ENCODE results near the gene PAAF1. TPM values are rescaled to one million over a fixed set of nuclear protein-coding genes. Genes with fewer than 3 reads are reported as not detected.

The PAAF1 gene, protein sequence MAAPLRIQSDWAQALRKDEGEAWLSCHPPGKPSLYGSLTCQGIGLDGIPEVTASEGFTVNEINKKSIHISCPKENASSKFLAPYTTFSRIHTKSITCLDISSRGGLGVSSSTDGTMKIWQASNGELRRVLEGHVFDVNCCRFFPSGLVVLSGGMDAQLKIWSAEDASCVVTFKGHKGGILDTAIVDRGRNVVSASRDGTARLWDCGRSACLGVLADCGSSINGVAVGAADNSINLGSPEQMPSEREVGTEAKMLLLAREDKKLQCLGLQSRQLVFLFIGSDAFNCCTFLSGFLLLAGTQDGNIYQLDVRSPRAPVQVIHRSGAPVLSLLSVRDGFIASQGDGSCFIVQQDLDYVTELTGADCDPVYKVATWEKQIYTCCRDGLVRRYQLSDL
- total RNA-seq (2014; rRNA removed; shearing (Covaris generic)): 13.6 and 16.1 TPM in 2 replicates
- polyA plus RNA-seq (2016; fragmentation: Nextera tagmentation; extraction: Ambion mirVana): 17.7 and 18.1 TPM in 2 replicates
- long read RNA-seq, full-length matches to known transcripts: 41 of 51 reads
- long read RNA-seq, partial matches to known transcripts: 4 of 51 reads
- long read RNA-seq, other reads (novel, unspliced or antisense): 6 of 51 reads

GRCh38 chr11:73876424-73877310 is at the start of gene PAAF1, which contains the start of gene COA4:
PAAF1 (plus strand) TSS chr11:73876999; CDS start chr11:73877022, 23 bp downstream.
COA4 (minus strand) TSS chr11:73876846; CDS start chr11:73873378, 3,468 bp downstream.
- Histone ChIP-seq H3K36me3 (ENCODE audit: insufficient read depth) (peaks cover 21% of the 10 kb centered on the region), H3K9me2 (ENCODE audit: insufficient read depth) (no peaks in the 10 kb centered on the region), H4K20me1 (replicated peaks; ENCODE audit: insufficient read depth) (peaks cover 7% of the 10 kb centered on the region), H3K27me3 (ENCODE audit: insufficient read depth) (no peaks in the 10 kb centered on the region), H3F3A (replicated peaks; ENCODE audit: low read depth) (peaks cover 17% of the 10 kb centered on the region), H3K4me1 (ENCODE audit: insufficient read depth) (peaks cover 27% of the 10 kb centered on the region), H3K27ac (ENCODE audit: low read depth) (peak within 1 kb of the TSS; percentile 98), H3K4me2 (peak within 1 kb of the TSS; percentile 91), H2AFZ (peak within 1 kb of the TSS; percentile 52; the same call in 1 of the 2 replicates), H3K79me2 (replicated peaks; ENCODE audit: insufficient read depth) (peaks cover 42% of the 10 kb centered on the region), H3K4me3 (peak within 1 kb of the TSS; percentile 90)
- Mint-ChIP-seq H3K4me3 (peak within 1 kb of the TSS; percentile 93), H3K36me3 (ENCODE audit: low read depth) (peaks cover 52% of the 10 kb centered on the region), H3K4me1 (peaks cover 21% of the 10 kb centered on the region; the same call in 2 of the 3 replicates), H3K27ac (peak within 1 kb of the TSS; percentile 97), H3K27me3 (ENCODE audit: insufficient read depth, low read depth, poor library complexity) (peaks cover 14% of the 10 kb centered on the region), H3K9me3 (no peaks in the 10 kb centered on the region)
- peak; percentile 93 for ATAC-seq
- peak; percentile 99 for DNase-seq (ENCODE audit: low spot score)
- TF ChIP-seq ETS1 (IDR thresholded peaks at IDR 0.05): peak; percentile 52; the same call in 1 of the 2 replicates
- no peak for TF ChIP-seq CTCF (conservative IDR thresholded peaks at IDR 0.05; ENCODE audit: low read depth in 2 of 2)
- no peak for TF ChIP-seq ZNF331 (CRISPR knock-in tag; IDR thresholded peaks at IDR 0.05; ENCODE audit: low read depth)
- no peak for TF ChIP-seq ZNF114 (CRISPR knock-in tag; IDR thresholded peaks at IDR 0.05)
- TF ChIP-seq POLR2AphosphoS5 (IDR thresholded peaks at IDR 0.05; ENCODE audit: low read depth): peak; percentile 93

GRCh38 chr11:73830261-73830660 is 46.5 kb upstream of the PAAF1 start:
- H3K79me2 ChIP-seq (replicated peaks; ENCODE audit: insufficient read depth): no peaks in the 10 kb centered on the region
- H3K27me3 Mint-ChIP-seq (ENCODE audit: insufficient read depth, low read depth, poor library complexity): no peaks in the 10 kb centered on the region
- no peaks in the 10 kb centered on the region for H3K9me3 Mint-ChIP-seq
- no peak overlapping the region for H3K27ac Mint-ChIP-seq
- ATAC-seq: no peak
- H3K36me3 Mint-ChIP-seq (ENCODE audit: low read depth): no peaks in the 10 kb centered on the region; the same call in 2 of the 3 replicates
- no peak overlapping the region for H3K4me2 ChIP-seq
- no peaks in the 10 kb centered on the region for H3K9me2 ChIP-seq (ENCODE audit: insufficient read depth)
- H3F3A ChIP-seq (replicated peaks; ENCODE audit: low read depth): no peaks in the 10 kb centered on the region
- no peak overlapping the region for H3K4me3 ChIP-seq
- H2AFZ ChIP-seq: no peak overlapping the region
- H3K27me3 ChIP-seq (ENCODE audit: insufficient read depth): no peaks in the 10 kb centered on the region
- H4K20me1 ChIP-seq (replicated peaks; ENCODE audit: insufficient read depth): no peaks in the 10 kb centered on the region
- H3K27ac ChIP-seq (ENCODE audit: low read depth): no peak overlapping the region
- no peak for DNase-seq (ENCODE audit: low spot score)
- no peaks in the 10 kb centered on the region for H3K36me3 ChIP-seq (ENCODE audit: insufficient read depth)
- no peaks in the 10 kb centered on the region for H3K4me1 Mint-ChIP-seq
- no peaks in the 10 kb centered on the region for H3K4me1 ChIP-seq (ENCODE audit: insufficient read depth)
- H3K4me3 Mint-ChIP-seq: no peak overlapping the region
- TF ChIP-seq, protein P1, sequence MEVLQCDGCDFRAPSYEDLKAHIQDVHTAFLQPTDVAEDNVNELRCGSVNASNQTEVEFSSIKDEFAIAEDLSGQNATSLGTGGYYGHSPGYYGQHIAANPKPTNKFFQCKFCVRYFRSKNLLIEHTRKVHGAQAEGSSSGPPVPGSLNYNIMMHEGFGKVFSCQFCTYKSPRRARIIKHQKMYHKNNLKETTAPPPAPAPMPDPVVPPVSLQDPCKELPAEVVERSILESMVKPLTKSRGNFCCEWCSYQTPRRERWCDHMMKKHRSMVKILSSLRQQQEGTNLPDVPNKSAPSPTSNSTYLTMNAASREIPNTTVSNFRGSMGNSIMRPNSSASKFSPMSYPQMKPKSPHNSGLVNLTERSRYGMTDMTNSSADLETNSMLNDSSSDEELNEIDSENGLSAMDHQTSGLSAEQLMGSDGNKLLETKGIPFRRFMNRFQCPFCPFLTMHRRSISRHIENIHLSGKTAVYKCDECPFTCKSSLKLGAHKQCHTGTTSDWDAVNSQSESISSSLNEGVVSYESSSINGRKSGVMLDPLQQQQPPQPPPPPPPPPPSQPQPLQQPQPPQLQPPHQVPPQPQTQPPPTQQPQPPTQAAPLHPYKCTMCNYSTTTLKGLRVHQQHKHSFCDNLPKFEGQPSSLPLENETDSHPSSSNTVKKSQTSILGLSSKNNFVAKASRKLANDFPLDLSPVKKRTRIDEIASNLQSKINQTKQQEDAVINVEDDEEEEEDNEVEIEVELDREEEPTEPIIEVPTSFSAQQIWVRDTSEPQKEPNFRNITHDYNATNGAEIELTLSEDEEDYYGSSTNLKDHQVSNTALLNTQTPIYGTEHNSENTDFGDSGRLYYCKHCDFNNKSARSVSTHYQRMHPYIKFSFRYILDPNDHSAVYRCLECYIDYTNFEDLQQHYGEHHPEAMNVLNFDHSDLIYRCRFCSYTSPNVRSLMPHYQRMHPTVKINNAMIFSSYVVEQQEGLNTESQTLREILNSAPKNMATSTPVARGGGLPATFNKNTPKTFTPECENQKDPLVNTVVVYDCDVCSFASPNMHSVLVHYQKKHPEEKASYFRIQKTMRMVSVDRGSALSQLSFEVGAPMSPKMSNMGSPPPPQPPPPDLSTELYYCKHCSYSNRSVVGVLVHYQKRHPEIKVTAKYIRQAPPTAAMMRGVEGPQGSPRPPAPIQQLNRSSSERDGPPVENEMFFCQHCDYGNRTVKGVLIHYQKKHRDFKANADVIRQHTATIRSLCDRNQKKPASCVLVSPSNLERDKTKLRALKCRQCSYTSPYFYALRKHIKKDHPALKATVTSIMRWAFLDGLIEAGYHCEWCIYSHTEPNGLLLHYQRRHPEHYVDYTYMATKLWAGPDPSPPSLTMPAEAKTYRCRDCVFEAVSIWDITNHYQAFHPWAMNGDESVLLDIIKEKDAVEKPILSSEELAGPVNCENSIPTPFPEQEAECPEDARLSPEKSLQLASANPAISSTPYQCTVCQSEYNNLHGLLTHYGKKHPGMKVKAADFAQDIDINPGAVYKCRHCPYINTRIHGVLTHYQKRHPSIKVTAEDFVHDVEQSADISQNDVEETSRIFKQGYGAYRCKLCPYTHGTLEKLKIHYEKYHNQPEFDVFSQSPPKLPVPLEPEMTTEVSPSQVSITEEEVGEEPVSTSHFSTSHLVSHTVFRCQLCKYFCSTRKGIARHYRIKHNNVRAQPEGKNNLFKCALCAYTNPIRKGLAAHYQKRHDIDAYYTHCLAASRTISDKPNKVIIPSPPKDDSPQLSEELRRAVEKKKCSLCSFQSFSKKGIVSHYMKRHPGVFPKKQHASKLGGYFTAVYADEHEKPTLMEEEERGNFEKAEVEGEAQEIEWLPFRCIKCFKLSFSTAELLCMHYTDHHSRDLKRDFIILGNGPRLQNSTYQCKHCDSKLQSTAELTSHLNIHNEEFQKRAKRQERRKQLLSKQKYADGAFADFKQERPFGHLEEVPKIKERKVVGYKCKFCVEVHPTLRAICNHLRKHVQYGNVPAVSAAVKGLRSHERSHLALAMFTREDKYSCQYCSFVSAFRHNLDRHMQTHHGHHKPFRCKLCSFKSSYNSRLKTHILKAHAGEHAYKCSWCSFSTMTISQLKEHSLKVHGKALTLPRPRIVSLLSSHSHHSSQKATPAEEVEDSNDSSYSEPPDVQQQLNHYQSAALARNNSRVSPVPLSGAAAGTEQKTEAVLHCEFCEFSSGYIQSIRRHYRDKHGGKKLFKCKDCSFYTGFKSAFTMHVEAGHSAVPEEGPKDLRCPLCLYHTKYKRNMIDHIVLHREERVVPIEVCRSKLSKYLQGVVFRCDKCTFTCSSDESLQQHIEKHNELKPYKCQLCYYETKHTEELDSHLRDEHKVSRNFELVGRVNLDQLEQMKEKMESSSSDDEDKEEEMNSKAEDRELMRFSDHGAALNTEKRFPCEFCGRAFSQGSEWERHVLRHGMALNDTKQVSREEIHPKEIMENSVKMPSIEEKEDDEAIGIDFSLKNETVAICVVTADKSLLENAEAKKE (CRISPR knock-in tag; IDR thresholded peaks at IDR 0.05): no peak
